Endothelial cell of umbilical vein (primary cell): ENCODE measurements around the gene PKN3. TPM values are rescaled to one million over a fixed set of nuclear protein-coding genes. Genes with fewer than 3 reads are reported as not detected.

Experiments used
- BruUV-seq: library from RNA; stranded (reverse); fragments of 400-500 nt; replicated peaks from 2 replicates; lab custom pipeline; 2021; lab: Mats Ljungman, UMichigan
- CTCF ChIA-PET: fragments of 300-600, 350-600 bp; sonication (Branson Sonifier 250); formaldehyde crosslinking; loops from one replicate; lab custom pipeline; 2021; ENCODE audit warnings: antibody characterized with exemption, inconsistent platforms; lab: Charles Lee
- POLR2A ChIA-PET: fragments of 300-600, 350-600 bp; sonication (Branson Sonifier 250); formaldehyde crosslinking; loops from one replicate; lab custom pipeline; 2021; ENCODE audit warnings: antibody characterized with exemption, inconsistent platforms; lab: Charles Lee
- DNase-seq: peaks from one replicate; pipeline ENCODE4 v3.0.0-alpha.2; 2011; ENCODE audit warnings: low read depth, low spot score
- FAIRE-seq: peaks from 2 replicates; lab custom pipeline; 2011; peaks lifted over from hg19 to GRCh38; lab: Jason Lieb, UNC
- H2AFZ ChIP-seq: 2 replicates; pipeline ENCODE4 v1.6.0; 2012; ENCODE audit warnings: low read depth, low read length, control low read depth, inconsistent platforms
- H3K27ac ChIP-seq: 2 replicates; pipeline ENCODE4 v1.5.1; 2011; ENCODE audit warnings: low read depth, mild to moderate bottlenecking, control low read depth, low read length, moderate library complexity; ENCODE audit not compliant: insufficient read depth
- H3K27me3 ChIP-seq, 2 experiments: 2 replicates each; pipeline versions ENCODE4 v1.6.0 to v1.6.1; 2011; ENCODE audit warnings: low read length in 2 of 2, mixed read lengths in 1 of 2; ENCODE audit not compliant: control insufficient read depth in 2 of 2, insufficient read depth in 2 of 2
- H3K36me3 ChIP-seq, 2 experiments: 2 replicates in 1 of 2; 3 replicates in 1 of 2; pipeline ENCODE4 v1.5.1; 2011; ENCODE audit warnings: low read length in 2 of 2, mild to moderate bottlenecking in 1 of 2, moderate library complexity in 1 of 2; ENCODE audit not compliant: control insufficient read depth in 2 of 2, insufficient read depth in 2 of 2; ENCODE audit errors: extremely low read depth in 1 of 2
- H3K4me1 ChIP-seq: 3 replicates; pipeline ENCODE4 v1.5.1; 2011; ENCODE audit warnings: mild to moderate bottlenecking, low read length; ENCODE audit not compliant: control insufficient read depth, insufficient read depth; ENCODE audit errors: extremely low read depth
- H3K4me2 ChIP-seq: 2 replicates; pipeline ENCODE4 v1.6.1; 2011; ENCODE audit warnings: low read length, control low read depth, mixed read lengths; ENCODE audit not compliant: insufficient read depth
- H3K4me3 ChIP-seq, 3 experiments: fragments of 200-600 bp in 1 of 3; sonication (generic), shearing (Covaris generic) in 1 of 3; replicated peaks in 1 of 3; 2 replicates each; pipeline ENCODE4 v1.5.1; 2011 to 2016; ENCODE audit warnings: control low read depth in 3 of 3, low read length in 3 of 3, mild to moderate bottlenecking in 2 of 3, inconsistent platforms in 1 of 3, low read depth in 1 of 3, moderate library complexity in 1 of 3; ENCODE audit not compliant: insufficient read depth in 1 of 3
- H3K79me2 ChIP-seq: 2 replicates; pipeline ENCODE4 v1.6.0; 2012; ENCODE audit warnings: low read length, inconsistent platforms; ENCODE audit not compliant: control insufficient read depth, insufficient read depth
- H3K9ac ChIP-seq: replicated peaks from 2 replicates; pipeline ENCODE3; 2011; ENCODE audit warnings: low read length, control low read depth; ENCODE audit not compliant: insufficient read depth; ENCODE audit errors: extremely low read depth
- H3K9me1 ChIP-seq: replicated peaks from 3 replicates; pipeline ENCODE4 v1.6.0; 2011; ENCODE audit warnings: mild to moderate bottlenecking, low read length; ENCODE audit not compliant: control insufficient read depth, insufficient read depth; ENCODE audit errors: extremely low read depth
- H3K9me3 ChIP-seq: replicated peaks from 2 replicates; pipeline ENCODE4 v1.5.1; 2012; ENCODE audit warnings: low read length, inconsistent platforms; ENCODE audit not compliant: control insufficient read depth, insufficient read depth
- H4K20me1 ChIP-seq: replicated peaks from 2 replicates; pipeline ENCODE3; 2011; ENCODE audit warnings: mild to moderate bottlenecking, low read length; ENCODE audit not compliant: control insufficient read depth, insufficient read depth; ENCODE audit errors: extremely low read depth
- MAX ChIP-seq: IDR thresholded peaks from 2 replicates; pipeline ENCODE4 v1.6.1; 2011; ENCODE audit not compliant: insufficient read depth, insufficient read length
- MYC ChIP-seq: IDR thresholded peaks from one replicate; pipeline ENCODE4 v1.6.1; 2011; ENCODE audit warnings: mild to moderate bottlenecking, low read depth, low read length
- dilution Hi-C: fragments of 300-500 bp; cut with MboI; formaldehyde crosslinking; loops from one replicate; pipeline ENCODE4 v1.15.0; 2019; ENCODE audit warnings: low sequenced_read_pairs; ENCODE audit not compliant: extremely low pct_ligation_motif_present
- intact Hi-C: fragments of 100-400 bp; cut with micrococcal nuclease; formaldehyde crosslinking; loops from one replicate; pipeline ENCODE4 v1.10.0; 2022
- polyA plus RNA-seq, 4 experiments: library from polyadenylated mRNA; depleted of rRNA in 3 of 4; stranded (reverse) in 3 of 4; unstranded in 1 of 4; fragments of >200 nt; gene quantifications; 2 replicates each; pipeline versions ENCODE4 v1.2.1 to v1.2.3, GENCODE V29; 2011 to 2012; ENCODE audit warnings: missing spikeins in 1 of 4
- total RNA-seq: library from RNA; stranded (reverse); gene quantifications from 2 replicates; pipeline ENCODE4 v1.2.3, GENCODE V29; 2021
- TF ChIP-seq, protein P1 (sequence below), 2 donors: IDR thresholded peaks; 1 replicate in 1 of 2; 2 replicates in 1 of 2; pipeline ENCODE4 v1.5.1; 2011; ENCODE audit warnings: low read length in 2 of 2, mild to moderate bottlenecking in 2 of 2, moderate library complexity in 2 of 2, control low read depth in 1 of 2, inconsistent platforms in 1 of 2, low read depth in 1 of 2; ENCODE audit not compliant: insufficient read depth in 1 of 2; ENCODE audit errors: extremely low read depth in 1 of 2

Gene PKN3
- total and polyA plus RNA-seq, 2 donors (not counting 3 experiments of a cell fraction or from before 2014, with no cell fraction given), result 29.5 to 40.4 TPM

DNA sequence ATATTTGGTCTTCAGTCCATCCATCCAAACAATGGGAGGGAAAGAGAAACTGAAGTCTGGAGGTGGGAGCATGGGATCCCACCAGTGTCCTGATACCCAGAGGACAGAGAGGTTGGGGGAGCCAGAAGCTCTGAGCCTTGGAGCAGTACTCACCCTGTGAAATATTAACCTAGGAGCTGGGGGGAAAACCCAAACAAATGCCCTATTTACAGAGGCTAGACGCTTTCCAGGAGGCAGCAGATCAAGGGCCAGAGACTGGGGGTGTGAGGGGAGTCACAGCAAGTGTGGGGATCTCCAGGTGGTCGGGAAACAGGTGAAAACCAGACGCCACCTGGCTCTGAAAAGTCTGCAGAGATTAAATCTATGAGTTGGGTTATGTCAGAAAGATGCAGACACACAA is 63.2 kb downstream of the PKN3 start:
- FAIRE-seq, result no peak
- POLR2A ChIA-PET, result no interaction called here
- no peaks in the 10 kb centered on the region for H3K79me2 ChIP-seq
- peaks cover under 1% of the 10 kb centered on the region for H3K4me1 ChIP-seq
- dilution Hi-C loops (no loop called here), intact Hi-C loops (no loop called here)
- H3K4me3 ChIP-seq, result no peak overlapping the region
- no peak overlapping the region for H2AFZ ChIP-seq
- no peak overlapping the region for H3K4me2 ChIP-seq
- no peaks in the 10 kb centered on the region for H3K27me3 ChIP-seq
- H4K20me1 ChIP-seq, result no peaks in the 10 kb centered on the region
- no peak for DNase-seq
- no peaks in the 10 kb centered on the region for H3K9me1 ChIP-seq
- no peaks in the 10 kb centered on the region for H3K36me3 ChIP-seq
- CTCF ChIA-PET, result no interaction called here
- BruUV-seq, result no TSS peak
- TF ChIP-seq MAX, result no peak
- TF ChIP-seq, protein P1, sequence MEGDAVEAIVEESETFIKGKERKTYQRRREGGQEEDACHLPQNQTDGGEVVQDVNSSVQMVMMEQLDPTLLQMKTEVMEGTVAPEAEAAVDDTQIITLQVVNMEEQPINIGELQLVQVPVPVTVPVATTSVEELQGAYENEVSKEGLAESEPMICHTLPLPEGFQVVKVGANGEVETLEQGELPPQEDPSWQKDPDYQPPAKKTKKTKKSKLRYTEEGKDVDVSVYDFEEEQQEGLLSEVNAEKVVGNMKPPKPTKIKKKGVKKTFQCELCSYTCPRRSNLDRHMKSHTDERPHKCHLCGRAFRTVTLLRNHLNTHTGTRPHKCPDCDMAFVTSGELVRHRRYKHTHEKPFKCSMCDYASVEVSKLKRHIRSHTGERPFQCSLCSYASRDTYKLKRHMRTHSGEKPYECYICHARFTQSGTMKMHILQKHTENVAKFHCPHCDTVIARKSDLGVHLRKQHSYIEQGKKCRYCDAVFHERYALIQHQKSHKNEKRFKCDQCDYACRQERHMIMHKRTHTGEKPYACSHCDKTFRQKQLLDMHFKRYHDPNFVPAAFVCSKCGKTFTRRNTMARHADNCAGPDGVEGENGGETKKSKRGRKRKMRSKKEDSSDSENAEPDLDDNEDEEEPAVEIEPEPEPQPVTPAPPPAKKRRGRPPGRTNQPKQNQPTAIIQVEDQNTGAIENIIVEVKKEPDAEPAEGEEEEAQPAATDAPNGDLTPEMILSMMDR (IDR thresholded peaks at IDR 0.05; ENCODE audit: extremely low read depth in 1 of 2, insufficient read depth in 1 of 2, low read depth in 1 of 2, low read length in 2 of 2), result no peak
- no peaks in the 10 kb centered on the region for H3K9me3 ChIP-seq
- H3K9ac ChIP-seq, result no peak overlapping the region
- H3K27ac ChIP-seq, result no peak overlapping the region

- CTCF ChIA-PET, result interaction anchor here (1.0 kb wide), 1 partner anchor 35 kb away, joined by 3 read pairs; no protein-coding TSS in a partner anchor
- DNase-seq, result no peak
- Histone ChIP-seq H3K4me2 (no peak overlapping the region), H3K4me3 (no peak overlapping the region), H3K79me2 (no peaks in the 10 kb centered on the region), H3K4me1 (peaks cover 7% of the 10 kb centered on the region), H3K9me3 (no peaks in the 10 kb centered on the region), H3K27ac (no peak overlapping the region), H2AFZ (no peak overlapping the region), H3K9me1 (no peaks in the 10 kb centered on the region), H3K9ac (no peak overlapping the region), H3K36me3 (no peaks in the 10 kb centered on the region), H4K20me1 (no peaks in the 10 kb centered on the region), H3K27me3 (no peaks in the 10 kb centered on the region)
- POLR2A ChIA-PET, result no interaction called here
- FAIRE-seq, result no peak
- no TSS peak for BruUV-seq
- intact Hi-C loops (no loop called here), dilution Hi-C loops (no loop called here)
- no peak for TF ChIP-seq MYC
- TF ChIP-seq, protein P1 (IDR thresholded peaks at IDR 0.05; ENCODE audit: extremely low read depth in 1 of 2, insufficient read depth in 1 of 2, low read depth in 1 of 2, low read length in 2 of 2), result no peak
Observed at GRCh38 chr9:128768606-128769005, 66.3 kb downstream of the PKN3 start.
